UCSD-AML1 (cell line): ENCODE measurements around the gene GABRA4.

Experiments used
- DNase-seq: peaks from one replicate; lab custom pipeline; 2025; ENCODE audit not compliant: unreplicated experiment; lab: John Stamatoyannopoulos, UW

Gene GABRA4

DNA sequence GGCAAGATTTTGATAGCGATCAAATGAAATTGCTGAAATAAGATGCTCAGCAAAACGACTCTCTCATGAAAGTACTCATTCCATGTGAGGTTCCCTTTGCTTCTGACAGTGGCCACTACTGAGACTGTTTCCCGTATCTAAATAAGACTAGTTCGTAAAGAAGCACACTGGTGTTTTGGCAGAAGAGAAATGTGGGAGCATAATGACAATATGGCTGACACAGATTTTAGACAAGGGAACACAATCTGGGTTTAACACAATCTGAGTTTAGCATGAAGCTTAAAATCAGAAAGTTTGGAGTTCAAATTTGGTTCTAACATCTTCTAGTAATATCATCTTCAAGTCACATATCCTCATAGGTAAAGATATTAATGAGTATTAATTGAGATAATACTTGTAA, 13.7 kb downstream of the GABRA4 start:
- no peak for DNase-seq

DNA sequence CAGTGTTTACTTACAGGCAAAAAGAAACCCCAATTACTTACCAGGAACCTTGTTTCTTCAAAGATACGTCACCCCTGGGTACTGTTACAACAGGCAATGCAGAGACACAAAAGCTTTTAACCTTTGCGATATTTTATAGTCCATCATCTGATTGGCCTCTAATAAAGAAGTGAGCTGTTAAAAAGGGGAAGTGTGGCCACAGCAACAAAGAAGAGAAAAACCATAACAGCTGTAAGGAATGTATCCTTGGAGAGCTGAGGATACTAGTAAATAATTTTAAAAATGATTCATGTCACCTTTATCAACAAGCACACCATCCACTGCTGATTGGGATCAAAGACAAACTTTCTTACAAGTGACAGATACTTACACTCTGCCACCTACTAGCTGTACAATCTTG, 14.1 kb downstream of the GABRA4 start:
- DNase-seq: no peak

DNA sequence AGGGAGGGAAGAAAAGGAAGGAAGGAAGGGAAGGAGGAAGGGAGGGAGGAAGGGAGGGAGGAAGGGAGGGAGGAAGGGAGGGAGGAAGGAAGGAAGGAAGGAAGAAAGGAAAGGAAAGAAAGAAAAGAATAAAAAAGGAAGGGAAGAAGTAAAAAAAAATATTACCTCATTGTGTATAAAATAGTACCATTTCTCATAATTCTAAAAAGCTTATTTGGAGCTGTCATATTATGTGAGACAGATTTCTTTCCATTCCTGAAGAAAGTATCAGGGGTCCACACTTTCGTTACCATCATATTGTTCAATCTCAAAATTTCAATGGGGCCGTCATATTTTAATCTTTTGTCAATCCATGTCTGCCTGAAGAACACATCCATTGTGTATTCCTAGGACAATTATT, 16.1 kb downstream of the GABRA4 start:
- DNase-seq: no peak

DNA sequence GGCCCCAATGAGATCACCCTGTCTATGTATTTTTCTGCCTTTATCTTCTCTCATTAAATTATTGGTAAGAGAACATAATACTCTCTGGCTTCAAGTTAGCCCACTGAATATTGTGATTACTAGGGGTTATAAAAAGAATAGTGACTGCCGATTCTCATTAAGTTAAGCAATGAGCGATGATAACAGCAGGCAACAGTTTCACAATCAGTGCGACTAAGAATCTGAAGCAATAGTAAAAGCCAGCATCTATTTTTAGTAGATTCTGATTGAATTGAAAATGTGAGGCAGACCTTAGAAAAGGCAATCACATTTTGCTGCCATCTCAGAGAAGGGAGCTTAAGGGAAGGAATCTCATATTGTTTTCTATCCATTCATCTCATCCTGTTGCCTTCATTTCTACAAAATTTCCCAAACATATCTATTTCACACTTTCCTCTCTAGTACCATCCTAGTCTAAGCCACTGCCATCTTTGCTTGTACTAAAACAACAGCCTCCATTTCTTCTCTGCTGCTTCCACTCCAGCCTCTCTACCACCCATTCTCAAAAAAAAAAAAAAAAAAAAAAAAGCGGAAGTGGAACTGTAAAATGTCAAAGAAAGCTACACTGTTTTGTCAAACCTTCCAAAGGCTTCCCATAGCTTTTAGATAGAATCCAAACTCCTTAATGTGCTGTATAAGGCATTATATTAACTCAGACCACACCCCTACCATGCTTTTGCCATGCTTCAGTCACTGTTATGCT, 17.4 kb downstream of the GABRA4 start:
- no peak for DNase-seq

DNA sequence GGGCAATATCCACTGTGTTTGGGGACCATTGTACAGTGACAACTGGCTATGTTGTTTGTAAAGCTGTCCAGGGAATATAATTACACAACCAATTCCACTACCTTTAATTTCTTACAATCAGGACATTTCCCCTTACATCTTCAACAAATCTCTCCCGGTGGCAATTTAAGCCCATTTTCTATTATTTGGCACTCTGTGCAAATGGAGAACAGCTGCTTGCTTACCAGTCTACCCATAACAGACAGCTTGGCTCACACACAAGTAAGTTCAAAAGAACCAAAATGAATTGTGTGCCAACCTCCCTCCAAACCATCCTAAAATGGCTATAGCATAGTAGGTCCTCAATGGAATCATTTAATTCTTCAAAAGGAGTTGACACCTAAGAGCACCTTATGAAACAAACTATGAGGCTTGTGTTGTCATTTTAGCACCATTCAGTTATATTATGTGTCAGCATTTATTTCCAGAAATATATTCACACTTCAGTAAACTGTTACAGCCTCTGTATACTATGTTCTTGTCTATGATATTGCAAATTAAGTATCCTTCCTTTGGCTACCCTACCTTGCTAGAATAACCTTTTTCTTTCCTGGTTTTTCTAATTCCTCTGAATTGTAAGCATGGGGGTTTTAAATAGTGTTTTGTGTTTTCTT, 18.4 kb downstream of the GABRA4 start:
- no peak for DNase-seq

DNA sequence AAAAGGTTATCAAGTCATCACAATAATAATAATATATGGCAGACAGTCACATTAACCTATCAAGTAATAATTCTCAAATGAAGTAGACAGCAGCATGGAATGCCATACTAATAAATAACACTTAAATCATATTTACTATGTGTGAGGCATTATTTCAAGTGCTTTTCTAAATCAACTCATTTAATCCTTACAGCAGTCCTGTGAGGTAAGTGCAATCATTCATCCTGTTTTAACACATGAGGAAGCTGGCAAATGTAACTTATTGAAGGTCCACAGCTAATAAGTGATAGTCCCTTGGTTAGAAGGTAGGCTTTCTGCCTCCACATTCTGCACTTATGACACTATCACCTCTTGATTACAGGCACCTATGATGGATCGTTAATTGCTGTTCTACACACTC, 24.5 kb downstream of the GABRA4 start:
- DNase-seq: no peak

DNA sequence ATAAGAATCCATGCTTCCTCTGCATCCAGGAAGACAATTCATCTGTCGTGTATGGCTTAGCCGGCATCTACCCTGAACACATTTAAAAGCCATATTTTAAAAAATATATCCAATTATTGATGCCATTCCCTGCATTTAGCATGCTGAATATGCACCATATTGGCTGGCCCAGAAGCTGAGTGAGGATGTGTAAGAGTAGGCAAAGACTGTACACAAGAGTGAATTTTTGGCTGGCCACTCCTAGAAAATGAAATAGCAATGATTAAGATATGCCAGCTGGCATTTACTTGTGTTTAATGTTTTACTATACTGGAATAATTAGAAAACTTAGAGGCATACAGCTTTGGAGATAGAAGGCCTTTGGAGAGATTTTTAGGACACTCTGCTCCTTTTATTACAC, 25.8 kb downstream of the GABRA4 start:
- DNase-seq: no peak

DNA sequence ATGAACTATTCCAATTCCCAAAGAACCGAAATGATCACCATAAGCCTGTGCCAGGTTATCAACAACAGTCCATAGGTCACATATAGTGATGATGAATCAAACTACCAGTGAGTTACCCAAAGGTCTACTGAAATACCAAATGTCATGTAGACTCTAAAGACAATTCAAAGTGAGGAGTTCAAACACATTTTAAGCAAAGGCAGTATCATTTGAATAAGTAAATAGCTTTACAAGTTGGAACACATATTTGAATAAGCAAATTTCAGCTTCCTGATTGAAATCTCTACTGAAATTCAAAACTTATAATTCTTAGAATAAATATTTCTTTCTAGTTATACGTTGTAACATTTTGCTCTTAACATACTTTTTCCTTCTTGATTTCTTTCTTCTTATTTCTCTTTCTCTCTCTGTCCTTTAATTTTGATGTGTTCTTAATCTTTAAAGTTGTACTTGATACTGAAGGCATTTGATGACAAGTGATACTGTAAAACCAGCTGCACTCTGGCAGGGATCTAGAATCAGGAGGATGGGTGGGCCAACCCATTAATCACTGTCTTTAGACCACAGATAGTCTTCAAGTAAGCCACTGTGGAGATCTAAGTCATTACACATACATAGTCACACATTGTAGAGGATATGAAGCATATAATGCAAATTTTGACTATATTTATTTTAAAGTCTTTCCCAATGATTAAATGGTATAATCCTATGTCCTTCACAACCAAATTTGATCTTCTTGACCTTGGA, 34.5 kb downstream of the GABRA4 start:
- no peak for DNase-seq

DNA sequence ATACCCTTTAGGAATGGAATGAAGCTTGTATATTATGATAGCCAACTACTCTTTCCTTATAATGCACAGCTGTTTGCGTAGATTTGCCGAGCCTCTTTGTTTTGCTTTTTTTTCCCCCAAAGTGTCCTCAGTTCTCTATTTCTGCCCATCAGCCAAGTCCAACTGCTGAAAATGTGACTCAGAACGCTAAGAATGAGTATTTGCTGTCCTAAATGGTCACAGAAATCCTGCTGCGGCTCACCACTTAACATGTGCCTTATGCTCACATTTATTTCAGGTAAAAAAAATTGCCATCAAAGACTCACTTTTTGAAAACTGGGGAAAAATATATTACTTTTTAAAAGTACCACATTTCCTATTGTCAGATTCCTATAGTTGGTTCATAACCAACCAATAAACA, 36.9 kb downstream of the GABRA4 start:
- DNase-seq: no peak

DNA sequence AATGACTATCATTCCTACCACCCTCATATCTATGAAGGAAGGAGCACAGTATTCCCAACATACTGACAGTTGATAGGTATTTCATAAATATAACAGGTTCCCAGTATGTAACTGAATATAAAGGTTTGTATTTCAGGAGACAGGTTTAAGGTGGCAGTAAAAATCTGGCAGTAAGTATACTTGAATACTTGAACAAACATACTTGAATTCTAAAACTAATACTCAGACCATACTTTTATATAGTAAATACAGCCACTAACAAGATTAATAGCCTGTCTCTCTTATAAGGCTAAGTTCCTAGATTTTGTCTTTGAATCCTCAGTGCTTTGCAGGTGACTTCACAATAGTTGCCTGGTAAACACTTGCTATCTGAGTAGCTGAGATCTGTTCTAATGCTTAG, 37.8 kb downstream of the GABRA4 start:
- DNase-seq: no peak

DNA sequence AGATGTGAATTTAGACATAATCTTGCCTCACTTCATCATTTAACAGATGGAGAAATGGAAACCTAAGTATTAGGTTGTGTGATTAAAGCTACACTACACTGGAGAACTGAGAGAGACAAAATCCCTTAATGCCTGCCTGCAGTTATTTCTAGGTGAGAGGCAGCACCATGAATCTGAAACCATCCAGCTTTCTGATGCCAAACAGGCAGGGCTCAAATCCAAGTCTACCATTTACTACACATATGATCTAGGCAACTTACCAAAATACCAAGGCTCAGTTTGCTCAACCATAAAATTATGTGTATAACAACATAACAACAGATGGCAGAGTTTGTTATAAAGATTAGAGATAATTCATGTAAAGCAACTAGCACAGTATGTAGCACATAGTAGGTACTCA, 38.7 kb downstream of the GABRA4 start:
- no peak for DNase-seq

DNA sequence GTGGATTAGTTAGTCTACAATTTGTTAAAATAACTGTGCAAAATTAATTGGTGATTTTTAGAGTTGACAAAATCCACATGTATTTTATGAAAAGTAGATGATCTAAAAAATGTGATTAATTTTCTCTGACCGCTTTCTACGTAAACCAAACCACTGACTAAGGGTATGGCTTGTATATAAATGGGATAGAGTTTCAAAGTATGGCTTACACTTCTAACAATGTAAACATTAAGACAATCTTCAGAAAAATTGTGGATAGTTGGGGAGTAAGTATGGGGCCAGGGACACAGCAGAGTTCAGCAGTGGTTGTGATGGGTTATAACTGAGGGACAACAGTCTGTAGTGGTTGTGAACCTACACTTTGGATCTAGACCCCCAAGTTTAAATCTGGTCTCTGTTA, 39.8 kb downstream of the GABRA4 start:
- no peak for DNase-seq

DNA sequence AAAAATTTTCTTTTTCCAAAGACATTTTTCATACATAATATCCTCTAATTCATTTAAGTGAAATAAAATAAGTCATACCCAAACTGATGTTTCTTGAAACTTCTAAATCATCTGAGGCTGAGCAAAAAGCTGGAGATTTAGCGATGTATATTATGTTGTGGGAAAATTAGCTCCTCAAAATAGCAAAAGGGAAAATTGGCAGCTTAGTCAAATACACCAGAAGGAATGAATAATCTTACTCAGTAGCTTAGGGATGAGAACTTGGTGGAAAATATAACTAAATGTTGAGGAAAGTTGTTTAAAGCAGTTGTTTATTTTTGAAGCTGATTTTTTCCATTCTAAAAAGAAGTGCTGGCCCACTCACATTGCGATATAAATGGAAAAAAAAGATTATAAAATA, 40.9 kb downstream of the GABRA4 start:
- DNase-seq: no peak

DNA sequence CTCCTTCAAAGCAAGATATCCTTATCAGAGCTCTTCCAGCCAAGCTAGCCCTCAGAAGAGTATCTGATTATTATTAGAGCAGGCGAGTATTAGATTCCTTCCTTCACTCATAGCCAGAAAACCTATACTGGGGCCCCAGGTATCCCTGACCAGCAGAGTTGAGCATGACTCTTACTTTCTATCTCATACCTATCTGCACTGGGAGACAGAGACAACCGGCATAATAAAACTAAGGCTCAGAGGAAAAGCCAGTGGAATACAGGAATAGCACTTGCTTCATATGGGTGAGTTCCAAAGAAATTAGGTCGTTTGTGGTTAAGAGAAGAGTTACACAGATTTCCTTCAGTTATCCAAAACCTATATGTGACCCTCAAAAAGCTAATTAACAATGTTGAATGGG, 42.6 kb downstream of the GABRA4 start:
- no peak for DNase-seq

DNA sequence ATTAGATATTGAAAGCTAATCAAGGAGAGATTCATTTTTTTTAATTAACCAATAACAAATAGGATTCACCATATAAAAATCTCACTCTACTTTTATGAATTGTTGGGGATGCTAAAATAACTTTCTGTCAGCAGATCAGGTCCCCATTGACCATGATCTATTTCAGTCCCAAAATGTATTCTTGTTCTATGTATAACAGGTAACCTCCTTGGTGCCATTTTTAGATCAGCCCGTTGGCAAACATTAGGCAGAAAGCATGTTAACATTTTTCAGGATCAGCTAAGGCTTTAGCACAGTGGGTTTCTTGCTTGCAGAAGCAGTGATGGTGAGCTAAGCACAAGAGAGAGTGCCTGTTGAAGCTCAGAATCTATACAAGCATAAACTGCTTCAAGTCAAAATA, 43.6 kb downstream of the GABRA4 start:
- no peak for DNase-seq

DNA sequence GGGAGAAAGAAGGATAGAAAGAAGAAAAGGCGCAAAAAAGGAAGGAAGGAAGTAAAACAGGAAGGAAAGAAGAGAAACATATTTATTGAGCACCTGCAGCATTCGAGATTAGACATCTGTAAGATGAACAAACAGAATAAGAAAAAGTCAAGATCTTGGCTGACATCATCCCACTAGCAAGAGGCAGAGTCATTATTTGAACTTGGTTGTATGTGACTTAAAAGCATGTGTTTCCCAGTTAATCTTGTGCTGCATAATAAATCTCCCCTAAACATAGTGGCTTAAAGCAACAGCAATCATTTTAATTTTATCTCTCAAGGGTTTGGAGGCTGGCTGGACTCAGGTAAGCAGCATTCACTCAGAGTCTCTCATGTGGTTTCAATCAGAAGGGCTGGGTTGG, 45.8 kb downstream of the GABRA4 start:
- no peak for DNase-seq

DNA sequence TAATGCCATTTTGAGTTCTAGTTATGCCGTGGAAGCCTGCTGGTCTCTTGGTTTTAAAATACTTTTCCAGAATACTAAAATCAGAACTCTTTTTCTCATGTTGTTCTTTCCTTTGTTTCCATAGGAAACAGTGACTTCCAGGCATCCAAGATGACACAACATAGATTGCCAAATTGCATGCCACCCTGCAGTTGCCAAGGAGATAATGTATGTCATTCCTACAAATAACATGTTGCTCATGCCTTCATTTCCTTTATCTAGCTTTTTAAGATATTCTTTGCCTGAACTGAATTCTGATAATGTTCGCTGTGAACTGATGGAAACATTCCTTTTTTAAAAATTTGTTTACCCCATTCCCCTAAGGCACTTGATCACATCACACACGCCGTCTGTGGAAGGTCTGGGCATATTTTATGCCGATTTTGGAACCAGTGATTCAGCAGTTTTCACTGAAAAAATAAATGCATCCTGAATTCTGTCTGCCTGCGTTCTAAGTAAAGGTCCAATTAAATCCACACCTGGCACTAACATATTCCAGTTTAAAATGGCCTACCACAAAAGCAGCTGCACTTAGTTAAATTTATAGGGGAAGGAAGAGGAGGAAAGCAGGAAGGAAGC, 46.4 kb downstream of the GABRA4 start:
- DNase-seq: no peak

DNA sequence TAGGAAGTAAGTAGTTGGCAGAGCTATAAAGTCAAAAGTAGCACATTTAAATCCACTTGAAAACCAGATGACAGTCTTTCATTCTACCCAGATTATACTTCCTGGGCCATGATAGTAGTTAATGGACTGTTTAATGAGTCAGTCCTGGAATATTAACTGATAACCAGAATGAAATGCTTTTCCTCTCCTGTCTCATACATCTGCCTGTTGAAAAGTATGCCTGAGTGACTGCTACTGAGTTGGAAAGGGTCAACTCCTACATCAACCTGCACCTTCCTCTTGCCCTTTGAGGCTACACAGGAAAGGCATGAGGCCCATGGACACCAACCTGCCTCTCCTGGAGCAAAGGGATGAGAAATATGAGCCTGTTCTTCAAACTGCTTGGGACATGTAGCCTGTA, 48.3 kb downstream of the GABRA4 start:
- no peak for DNase-seq

DNA sequence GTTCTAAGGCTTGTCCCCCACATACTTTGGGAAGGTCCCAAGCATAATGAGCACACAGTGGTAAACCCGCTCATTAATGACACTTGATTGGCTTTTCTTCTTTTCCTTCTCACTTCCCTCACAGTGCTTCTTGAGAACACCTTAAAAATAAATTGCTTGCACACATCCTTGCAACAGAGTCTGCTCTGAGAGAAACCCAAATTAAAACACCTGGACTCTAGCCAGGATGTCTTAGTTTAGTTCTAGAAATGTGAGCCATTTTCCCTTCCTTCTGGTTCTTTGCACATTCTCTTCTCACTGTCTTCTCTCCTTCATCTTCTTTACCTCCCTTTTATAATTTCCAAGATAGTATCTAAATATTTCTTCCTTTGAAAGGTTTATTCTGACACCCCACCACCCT, 49.0 kb downstream of the GABRA4 start:
- DNase-seq: no peak

DNA sequence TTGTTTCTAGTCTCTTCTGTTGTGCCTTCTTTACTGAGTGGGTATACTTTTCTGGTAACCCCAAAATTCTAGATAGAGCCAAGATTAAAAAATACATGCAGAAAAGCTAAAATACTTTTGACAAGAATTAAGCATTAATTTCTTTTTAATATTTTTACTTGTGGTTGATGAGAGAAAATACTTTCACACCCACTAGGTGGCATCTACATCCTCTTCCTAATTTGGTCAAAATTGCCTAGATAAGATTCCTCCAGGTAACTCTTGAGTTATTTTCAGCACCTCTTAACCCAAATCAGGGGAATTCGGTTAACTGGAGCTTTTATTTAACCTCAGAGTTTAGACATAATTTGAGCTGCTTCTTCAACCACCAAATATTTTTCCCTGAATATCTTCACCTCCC, 55.9 kb downstream of the GABRA4 start:
- no peak for DNase-seq

DNA sequence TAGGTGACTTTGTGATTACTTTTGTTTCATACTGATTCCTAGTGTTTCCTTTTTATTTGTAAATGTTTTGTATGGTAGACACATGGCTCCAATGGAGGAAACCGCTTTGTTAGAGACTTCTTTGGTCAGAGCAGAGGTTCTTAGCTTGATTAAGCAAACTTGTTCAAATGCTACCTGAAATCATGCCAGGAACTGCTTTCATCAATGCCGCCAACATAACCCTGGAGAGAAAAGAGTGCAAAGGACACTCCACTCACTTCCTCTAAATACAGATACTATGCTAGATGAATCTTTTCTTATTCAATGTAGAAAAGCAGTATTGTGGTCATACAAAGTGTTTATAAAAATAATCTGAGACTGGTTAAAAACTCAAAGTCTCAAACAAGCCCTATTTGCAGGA, 58.7 kb downstream of the GABRA4 start:
- DNase-seq: no peak

DNA sequence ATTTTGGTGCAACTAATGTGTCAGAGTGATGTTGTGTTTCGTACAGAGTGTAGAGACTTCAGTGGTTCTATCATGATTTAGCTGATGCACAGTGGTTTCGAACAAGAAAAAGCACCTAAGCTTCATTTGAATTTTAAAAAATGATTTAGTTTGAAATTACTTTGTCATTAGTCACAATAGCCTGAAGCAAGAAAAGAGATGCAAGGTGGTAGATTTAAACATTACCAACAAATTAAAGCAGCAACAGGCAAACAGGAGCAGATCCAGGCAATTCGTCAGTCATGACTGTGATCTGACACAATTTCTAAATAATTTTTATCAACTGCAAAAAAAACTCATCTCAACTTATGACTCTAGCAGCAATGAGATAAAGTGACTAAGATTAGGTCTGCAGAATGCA, 59.7 kb downstream of the GABRA4 start:
- no peak for DNase-seq
